GM12891 (cell line): ENCODE results near the gene ITGA7.
"Not testable (repeated sequence)": the region's sequence is repeated elsewhere in the genome, so short reads cannot be mapped to it uniquely, and the experiment has no call there.

Source experiments
- DNase-seq: peaks from one replicate; pipeline ENCODE4 v3.0.0; 2011; ENCODE audit warnings: low spot score; ENCODE audit not compliant: insufficient read length
- FAIRE-seq: peaks from 2 replicates; lab custom pipeline; 2011; peaks lifted over from hg19 to GRCh38; lab: Jason Lieb, UNC
- PAX5 ChIP-seq: IDR thresholded peaks from 2 replicates; pipeline ENCODE4 v1.6.1; 2011; ENCODE audit warnings: low read length, moderate library complexity, mild to moderate bottlenecking; ENCODE audit not compliant: insufficient read depth, severe bottlenecking
- POLR2A ChIP-seq: IDR thresholded peaks from 2 replicates; pipeline ENCODE4 v1.6.1; 2011; ENCODE audit warnings: low read depth, low read length, control low read depth
- POLR2AphosphoS5 ChIP-seq: IDR thresholded peaks from 2 replicates; pipeline ENCODE4 v1.6.1; 2011; ENCODE audit warnings: low read depth, low read length, control low read depth
- POU2F2 ChIP-seq: IDR thresholded peaks from 2 replicates; pipeline ENCODE4 v1.6.1; 2011; ENCODE audit warnings: low read depth, mild to moderate bottlenecking, control low read depth, low read length, moderate library complexity
- SPI1 ChIP-seq: IDR thresholded peaks from 2 replicates; pipeline ENCODE4 v1.6.1; 2011; ENCODE audit warnings: low read depth, low read length, control low read depth
- TAF1 ChIP-seq: IDR thresholded peaks from 2 replicates; pipeline ENCODE4 v1.6.1; 2011; ENCODE audit warnings: low read depth, low read length, control low read depth

Gene ITGA7

GRCh38 chr12:55654511-55655214, 53.0 kb downstream of the ITGA7 start:
- DNase-seq = no peak
- TF ChIP-seq POU2F2 (no peak), TAF1 (no peak), POLR2A (no peak), PAX5 (no peak), SPI1 (no peak)
- FAIRE-seq = no peak

GRCh38 chr12:55653031-55653430, 54.7 kb downstream of the ITGA7 start:
- TF ChIP-seq POU2F2 (no peak), SPI1 (no peak), TAF1 (no peak), POLR2AphosphoS5 (no peak), POLR2A (no peak), PAX5 (no peak)
- DNase-seq (no peak), FAIRE-seq (no peak)

GRCh38 chr12:55652352-55652751, 55.4 kb downstream of the ITGA7 start:
- DNase-seq (no peak), FAIRE-seq (no peak)
- no peak for TF ChIP-seq POLR2A
- TF ChIP-seq POU2F2 = no peak
- no peak for TF ChIP-seq SPI1
- TF ChIP-seq POLR2AphosphoS5 = no peak
- no peak for TF ChIP-seq PAX5
- TF ChIP-seq TAF1 = no peak

- no peak for FAIRE-seq
- no peak for DNase-seq
- TF ChIP-seq SPI1 (no peak), TAF1 (no peak)
Measured at GRCh38 chr12:55651299-55651683, 56.4 kb downstream of the ITGA7 start.

- FAIRE-seq, DNase-seq: not testable (repeated sequence)
- peak; percentile 54 for TF ChIP-seq SPI1
Measured at GRCh38 chr12:55650620-55651298, 56.9 kb downstream of the ITGA7 start.

- TF ChIP-seq POLR2AphosphoS5 (no peak), POLR2A (no peak), TAF1 (no peak), SPI1 (no peak), PAX5 (no peak), POU2F2 (no peak)
- FAIRE-seq = no peak
- DNase-seq = no peak
Measured at GRCh38 chr12:55647027-55647426, 60.7 kb downstream of the ITGA7 start.

GRCh38 chr12:55644591-55644990, 63.1 kb downstream of the ITGA7 start:
- no peak for TF ChIP-seq SPI1
- TF ChIP-seq TAF1 = no peak
- no peak for TF ChIP-seq POLR2AphosphoS5
- no peak for TF ChIP-seq PAX5
- TF ChIP-seq POLR2A = no peak
- no peak for TF ChIP-seq POU2F2
- no peak for FAIRE-seq
- DNase-seq = no peak

GRCh38 chr12:55642669-55643068, 65.0 kb downstream of the ITGA7 start:
- FAIRE-seq (no peak), DNase-seq (no peak)
- TF ChIP-seq TAF1 (no peak), POLR2AphosphoS5 (no peak), SPI1 (peak; percentile 77), POU2F2 (peak; percentile 81), POLR2A (no peak), PAX5 (no peak)

GRCh38 chr12:55642267-55642666, 65.4 kb downstream of the ITGA7 start:
- TF ChIP-seq PAX5 (no peak), SPI1 (peak; percentile 82)
- FAIRE-seq (peak; percentile 78), DNase-seq (no peak)

GRCh38 chr12:55641595-55641994, 66.1 kb downstream of the ITGA7 start:
- FAIRE-seq (no peak), DNase-seq (no peak)
- TF ChIP-seq PAX5 = no peak
- no peak for TF ChIP-seq SPI1
- no peak for TF ChIP-seq POLR2A
- no peak for TF ChIP-seq POU2F2
- no peak for TF ChIP-seq POLR2AphosphoS5
- no peak for TF ChIP-seq TAF1

- no peak for DNase-seq
Measured at GRCh38 chr12:55637467-55637866, 70.2 kb downstream of the ITGA7 start.

More at GRCh38 chr12:55637467-55637866, 70.2 kb downstream of the ITGA7 start:
- TF ChIP-seq POLR2A (no peak), PAX5 (no peak), POU2F2 (no peak), TAF1 (no peak), POLR2AphosphoS5 (no peak), SPI1 (no peak)
- no peak for FAIRE-seq
